ENCODE results near the gene ATE1.
A peak's percentile ranks its signal among the peaks of the same experiment; 100 is the strongest.

Gene ATE1

DNA sequence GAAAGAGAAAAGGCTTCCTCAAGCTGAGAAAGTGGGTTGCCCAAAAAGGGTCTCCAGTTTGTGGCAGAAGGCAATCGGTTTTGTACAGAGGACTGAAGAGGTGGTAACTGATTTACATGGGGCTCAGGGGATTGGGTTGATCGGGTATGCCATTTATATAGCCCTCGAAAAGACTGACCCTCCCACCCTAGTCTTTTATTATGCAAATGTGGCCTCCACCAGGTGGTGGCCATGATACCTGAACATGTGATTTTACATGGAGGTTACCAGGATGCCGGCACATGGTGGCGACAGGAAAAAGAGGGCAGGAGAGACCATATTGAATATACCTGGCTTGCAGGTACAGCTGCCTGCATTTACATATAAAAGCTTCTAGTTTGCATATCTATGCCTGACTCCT, 36.7 kb downstream of the ATE1 start:
- in situ Hi-C loops (cut with MboI; ENCODE audit: low sequenced_read_pairs, unreplicated experiment): no loop called here
- no peak for DNase-seq (ENCODE audit: low spot score)
- TF ChIP-seq, protein P1, sequence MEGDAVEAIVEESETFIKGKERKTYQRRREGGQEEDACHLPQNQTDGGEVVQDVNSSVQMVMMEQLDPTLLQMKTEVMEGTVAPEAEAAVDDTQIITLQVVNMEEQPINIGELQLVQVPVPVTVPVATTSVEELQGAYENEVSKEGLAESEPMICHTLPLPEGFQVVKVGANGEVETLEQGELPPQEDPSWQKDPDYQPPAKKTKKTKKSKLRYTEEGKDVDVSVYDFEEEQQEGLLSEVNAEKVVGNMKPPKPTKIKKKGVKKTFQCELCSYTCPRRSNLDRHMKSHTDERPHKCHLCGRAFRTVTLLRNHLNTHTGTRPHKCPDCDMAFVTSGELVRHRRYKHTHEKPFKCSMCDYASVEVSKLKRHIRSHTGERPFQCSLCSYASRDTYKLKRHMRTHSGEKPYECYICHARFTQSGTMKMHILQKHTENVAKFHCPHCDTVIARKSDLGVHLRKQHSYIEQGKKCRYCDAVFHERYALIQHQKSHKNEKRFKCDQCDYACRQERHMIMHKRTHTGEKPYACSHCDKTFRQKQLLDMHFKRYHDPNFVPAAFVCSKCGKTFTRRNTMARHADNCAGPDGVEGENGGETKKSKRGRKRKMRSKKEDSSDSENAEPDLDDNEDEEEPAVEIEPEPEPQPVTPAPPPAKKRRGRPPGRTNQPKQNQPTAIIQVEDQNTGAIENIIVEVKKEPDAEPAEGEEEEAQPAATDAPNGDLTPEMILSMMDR (IDR thresholded peaks at IDR 0.05; ENCODE audit: borderline replicate concordance, control extremely low read depth, extremely low read depth, insufficient read depth, missing control alignments): no peak

DNA sequence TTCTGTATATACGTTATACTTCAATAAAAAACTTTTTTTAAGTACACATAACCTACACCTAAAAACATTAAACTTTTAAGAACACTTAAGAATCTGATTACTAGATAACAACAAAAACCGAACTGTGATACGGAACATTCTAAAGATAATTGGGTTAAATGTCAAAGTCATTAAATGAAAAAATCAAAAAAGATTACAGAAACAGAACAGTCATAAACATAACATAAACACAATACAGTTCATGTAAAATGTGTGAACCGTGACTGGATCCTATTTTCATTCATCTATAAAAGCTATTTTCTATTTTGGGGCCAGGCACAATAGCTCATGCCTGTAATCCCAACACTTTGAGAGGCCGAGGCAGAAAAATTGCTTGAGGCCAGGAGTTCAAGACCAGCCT, 38.6 kb downstream of the ATE1 start:
- TF ChIP-seq, protein P1 (IDR thresholded peaks at IDR 0.05; ENCODE audit: borderline replicate concordance, control extremely low read depth, extremely low read depth, insufficient read depth, missing control alignments): no peak
- no peak for DNase-seq (ENCODE audit: low spot score)
- in situ Hi-C loops (cut with MboI; ENCODE audit: low sequenced_read_pairs, unreplicated experiment): loop anchor here (10.0 kb wide), 1 partner anchor 954 kb away; no protein-coding TSS in a partner anchor

DNA sequence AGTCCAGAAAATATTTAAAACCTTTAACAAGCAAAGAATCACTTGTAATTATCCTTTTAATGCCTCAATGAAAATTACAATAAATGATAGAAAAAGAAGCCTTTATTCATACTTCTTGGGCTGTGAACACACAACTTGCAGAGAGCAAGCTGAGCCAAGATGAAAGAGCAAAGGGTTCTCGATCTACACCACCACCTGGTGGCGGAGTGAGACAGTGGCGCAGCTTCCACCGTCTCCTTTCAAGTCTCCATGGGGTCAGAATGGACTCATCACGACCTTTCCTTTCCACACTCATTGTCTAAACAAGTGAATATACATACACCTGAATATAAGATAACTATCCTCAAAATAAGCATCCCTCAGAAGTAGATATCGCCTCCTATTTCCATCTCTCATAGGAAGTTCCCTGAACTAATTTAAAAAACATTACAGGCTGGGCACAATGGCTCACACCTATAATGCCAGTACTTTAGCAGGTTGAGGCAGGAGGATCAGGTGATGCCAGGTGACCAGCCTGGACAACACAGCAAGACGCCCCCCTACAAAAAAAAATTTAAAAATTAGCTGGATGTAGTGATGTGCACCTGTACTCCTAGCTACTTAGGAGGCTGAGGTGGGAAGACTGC, 40.7 kb downstream of the ATE1 start:
- TF ChIP-seq, protein P1 (IDR thresholded peaks at IDR 0.05; ENCODE audit: borderline replicate concordance, control extremely low read depth, extremely low read depth, insufficient read depth, missing control alignments): peak; percentile 80
- DNase-seq (ENCODE audit: low spot score): peak; percentile 60
- in situ Hi-C loops (cut with MboI; ENCODE audit: low sequenced_read_pairs, unreplicated experiment): loop anchor here (10.0 kb wide), 1 partner anchor 952 kb away; no protein-coding TSS in a partner anchor

DNA sequence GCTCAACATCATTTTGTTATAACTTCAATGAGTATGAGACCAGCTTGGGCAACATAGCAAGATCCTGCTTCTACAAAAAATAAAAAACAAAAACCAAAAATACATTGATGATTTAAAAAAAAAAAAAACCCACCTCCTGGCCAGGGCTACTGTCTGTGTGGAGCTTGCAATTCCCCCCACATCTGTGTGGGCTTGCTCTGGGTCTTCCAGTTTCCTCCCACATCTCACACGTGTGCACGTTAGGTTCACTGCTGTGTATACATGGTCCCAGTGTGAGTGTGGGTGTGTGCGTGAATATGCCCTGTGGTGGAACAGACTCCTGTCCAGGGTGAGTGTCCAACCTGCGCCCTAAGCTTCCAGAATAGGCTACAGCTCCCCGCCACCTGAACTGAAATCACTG, 41.6 kb downstream of the ATE1 start:
- no peak for DNase-seq (ENCODE audit: low spot score)
- TF ChIP-seq, protein P1 (IDR thresholded peaks at IDR 0.05; ENCODE audit: borderline replicate concordance, control extremely low read depth, extremely low read depth, insufficient read depth, missing control alignments): no peak
- in situ Hi-C loops (cut with MboI; ENCODE audit: low sequenced_read_pairs, unreplicated experiment): loop anchor here (10.0 kb wide), 1 partner anchor 951 kb away; no protein-coding TSS in a partner anchor

DNA sequence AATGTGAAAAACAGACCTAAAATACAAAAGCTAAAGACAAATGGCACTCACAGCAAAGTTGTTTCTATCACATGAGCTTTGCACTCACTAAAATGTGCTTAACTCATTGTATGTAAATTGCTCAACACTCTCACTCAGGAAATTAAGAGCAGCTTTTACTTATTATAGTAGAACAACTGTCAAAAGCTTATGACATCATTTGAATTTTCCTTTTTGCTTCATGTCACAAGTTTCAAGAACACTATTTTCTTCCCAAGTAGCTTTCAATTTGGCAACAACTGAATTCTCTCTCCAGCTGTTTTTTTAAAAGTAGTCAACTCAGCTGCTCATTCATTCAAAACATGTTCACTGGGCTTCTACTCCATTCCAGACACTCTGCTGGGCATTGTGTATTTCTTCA, 46.9 kb downstream of the ATE1 start:
- in situ Hi-C loops (cut with MboI; ENCODE audit: low sequenced_read_pairs, unreplicated experiment): loop anchor here (10.0 kb wide), 1 partner anchor 946 kb away; no protein-coding TSS in a partner anchor
- TF ChIP-seq, protein P1 (IDR thresholded peaks at IDR 0.05; ENCODE audit: borderline replicate concordance, control extremely low read depth, extremely low read depth, insufficient read depth, missing control alignments): no peak
- peak; percentile 23 for DNase-seq (ENCODE audit: low spot score)

DNA sequence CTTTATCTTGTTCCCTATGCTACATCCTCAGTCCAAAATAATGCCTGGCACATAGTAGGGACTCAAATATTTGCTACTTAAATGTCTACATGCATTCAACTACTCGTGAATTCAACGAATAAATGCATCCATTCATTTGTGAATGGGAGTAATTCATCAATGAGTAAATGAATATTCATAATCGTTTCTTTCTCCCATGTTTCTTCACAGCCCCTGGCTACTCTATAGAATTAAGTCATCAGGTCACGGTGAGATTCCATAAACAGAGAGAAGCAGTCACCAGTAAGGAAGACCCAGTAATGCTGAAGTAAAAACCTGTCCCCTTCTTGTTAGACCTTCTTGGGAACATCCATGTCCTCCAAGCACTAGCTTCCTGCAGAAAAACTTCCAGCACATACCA, 48.4 kb downstream of the ATE1 start:
- DNase-seq (ENCODE audit: low spot score): no peak
- in situ Hi-C loops (cut with MboI; ENCODE audit: low sequenced_read_pairs, unreplicated experiment): no loop called here
- TF ChIP-seq, protein P1 (IDR thresholded peaks at IDR 0.05; ENCODE audit: borderline replicate concordance, control extremely low read depth, extremely low read depth, insufficient read depth, missing control alignments): no peak

All from GM13976 (cell line).